Peyer's patch (tissue), 4 donors: Measurements from ENCODE around the gene AGPAT2. TPM values are rescaled to one million over a fixed set of nuclear protein-coding genes. Genes with fewer than 3 reads are reported as not detected.

Experiments
- DNase-seq, 3 donors: peaks; one replicate each; pipeline ENCODE4 v3.0.0-alpha.2; 2017 to 2019
- H3K27ac ChIP-seq, 4 donors: fragments of 200-600 bp; sonication (generic); one replicate each; pipeline ENCODE4 v1.5.1; 2016 to 2019
- H3K27me3 ChIP-seq, 2 donors: fragments of 200-600 bp; sonication (generic); one replicate each; pipeline ENCODE4 v1.5.1; 2019
- H3K36me3 ChIP-seq, 3 donors: fragments of 200-600 bp; sonication (generic); one replicate each; pipeline ENCODE4 v1.5.1; 2016 to 2019
- H3K4me1 ChIP-seq, 4 donors: fragments of 200-600 bp; sonication (generic); one replicate each; pipeline ENCODE4 v1.5.1; 2016 to 2019
- H3K4me3 ChIP-seq, 4 donors: fragments of 200-600 bp; sonication (generic); 1 replicate in 3 of 4; 2 replicates in 1 of 4; pipeline ENCODE4 v1.5.1; 2016 to 2019; ENCODE audit warnings: mild to moderate bottlenecking in 1 of 4
- H3K9me3 ChIP-seq, 4 donors: fragments of 200-600 bp; sonication (generic); one replicate each; pipeline ENCODE4 v1.5.1; 2016 to 2019; ENCODE audit warnings: mild to moderate bottlenecking in 1 of 4
- CTCF ChIP-seq, 6 experiments: fragments of 450-650 bp in 4 of 6; fragments of 200-600 bp in 2 of 6; sonication (generic) in 1 of 6; IDR thresholded peaks; one replicate each; pipeline ENCODE4 v1.5.1; 2017 to 2019; ENCODE audit warnings: antibody characterized with exemption in 6 of 6, mild to moderate bottlenecking in 3 of 6, moderate library complexity in 1 of 6
- POLR2A ChIP-seq, 2 donors: fragments of 450-650 bp; IDR thresholded peaks; one replicate each; pipeline ENCODE4 v1.5.1; 2017; ENCODE audit warnings: antibody characterized with exemption in 2 of 2, mild to moderate bottlenecking in 2 of 2, moderate library complexity in 2 of 2
- total RNA-seq, 4 donors: library from RNA; depleted of rRNA; stranded (reverse); fragments of >200 nt; gene quantifications; one replicate each; pipeline ENCODE4 v1.1.0, GENCODE V29; 2016

AGPAT2 gene
- total RNA-seq, 4 donors from 2014 or later, result 97.4 to 802 (median 479) TPM

GRCh38 chr9:136694163-136694871 is 7.1 kb upstream of the AGPAT2 start:
- TF ChIP-seq POLR2A (IDR thresholded peaks at IDR 0.05) (no peak), CTCF (IDR thresholded peaks at IDR 0.05) (peak in 5 of 6 experiments; percentile 16 to 88 (median 78))
- peak overlapping the region in 1 of 4 donors; percentile 38 for H3K4me3 ChIP-seq
- H3K36me3 ChIP-seq, result no peaks in the 10 kb centered on the region
- peaks cover 0 to 68% (median 3%) of the 10 kb centered on the region in 4 donors for H3K4me1 ChIP-seq
- DNase-seq, result peak; percentile 40 to 87 (median 81)
- H3K27me3 ChIP-seq, result no peaks in the 10 kb centered on the region
- no peaks in the 10 kb centered on the region for H3K9me3 ChIP-seq
- peak overlapping the region in 3 of 4 donors; percentile 68 to 95 (median 91) for H3K27ac ChIP-seq

- no peaks in the 10 kb centered on the region for H3K27me3 ChIP-seq
- H3K9me3 ChIP-seq, result no peaks in the 10 kb centered on the region
- TF ChIP-seq POLR2A (IDR thresholded peaks at IDR 0.05) (peak; percentile 82 to 86), CTCF (IDR thresholded peaks at IDR 0.05) (peak in 1 of 6 experiments; percentile 6)
- peak overlapping the region in 2 of 4 donors; percentile 40 to 47 for H3K4me3 ChIP-seq
- no peaks in the 10 kb centered on the region for H3K36me3 ChIP-seq
- H3K4me1 ChIP-seq, result peaks cover 0 to 74% (median 3%) of the 10 kb centered on the region in 4 donors
- DNase-seq, result peak in 2 of 3 donors; percentile 91 to 95
- peak overlapping the region in 3 of 4 donors; percentile 75 to 95 (median 91) for H3K27ac ChIP-seq
Measured at GRCh38 chr9:136693490-136694162, 6.4 kb upstream of the AGPAT2 start.

GRCh38 chr9:136693135-136693489 is 5.9 kb upstream of the AGPAT2 start:
- Histone ChIP-seq H3K4me3 (peak overlapping the region in 2 of 4 donors; percentile 40 to 47), H3K27me3 (no peaks in the 10 kb centered on the region), H3K36me3 (no peaks in the 10 kb centered on the region), H3K9me3 (no peaks in the 10 kb centered on the region), H3K4me1 (peaks cover 0 to 78% (median 4%) of the 10 kb centered on the region in 4 donors), H3K27ac (peak overlapping the region in 3 of 4 donors; percentile 75 to 95 (median 91))
- DNase-seq, result peak in 1 of 3 donors; percentile 62
- TF ChIP-seq CTCF (IDR thresholded peaks at IDR 0.05) (no peak), POLR2A (IDR thresholded peaks at IDR 0.05) (no peak)

- peak overlapping the region in 2 of 4 donors; percentile 40 to 47 for H3K4me3 ChIP-seq
- DNase-seq, result no peak
- TF ChIP-seq CTCF (IDR thresholded peaks at IDR 0.05) (no peak), POLR2A (IDR thresholded peaks at IDR 0.05) (no peak)
- no peaks in the 10 kb centered on the region for H3K36me3 ChIP-seq
- H3K27ac ChIP-seq, result peak overlapping the region in 3 of 4 donors; percentile 75 to 95 (median 91)
- no peaks in the 10 kb centered on the region for H3K27me3 ChIP-seq
- no peaks in the 10 kb centered on the region for H3K9me3 ChIP-seq
- H3K4me1 ChIP-seq, result peaks cover 0 to 80% (median 7%) of the 10 kb centered on the region in 4 donors
Measured at GRCh38 chr9:136692185-136693134, 5.2 kb upstream of the AGPAT2 start.
